ENCODE measurements around the gene STX7. TPM values are rescaled to one million over a fixed set of nuclear protein-coding genes. Genes with fewer than 3 reads are reported as not detected.

The STX7 gene
- total RNA-seq, 1 experiment from 2014 or later, result 27.8 TPM

- no peak for ATAC-seq
- POLR2A ChIA-PET, result no interaction called here
Measured at GRCh38 chr6:132490478-132491204, 22.3 kb downstream of the STX7 start.

More at GRCh38 chr6:132490478-132491204, 22.3 kb downstream of the STX7 start:
- no peak overlapping the region for H2AFZ ChIP-seq (ENCODE audit: low read depth, low read length, poor library complexity, severe bottlenecking)
- RAD21 ChIA-PET (ENCODE audit: low non-redundant PET in 1 of 2, low total read pairs in 2 of 2, uncharacterized antibody in 2 of 2, unreplicated experiment in 2 of 2), result no interaction called here
- H3K36me3 ChIP-seq (ENCODE audit: control insufficient read depth in 1 of 2, insufficient read depth in 2 of 2, low read length in 2 of 2), result no peaks in the 10 kb centered on the region
- H3K9ac ChIP-seq (ENCODE audit: low read length), result no peak overlapping the region
- CTCF ChIA-PET, result no interaction called here
- DNase-seq (ENCODE audit: low read depth, low spot score), result no peak
- peaks cover 23% of the 10 kb centered on the region for H3K79me2 ChIP-seq (ENCODE audit: insufficient read depth, low read length)
- TF ChIP-seq EZH2 (IDR thresholded peaks at IDR 0.05) (no peak), TCF7L2 (IDR thresholded peaks at IDR 0.05; ENCODE audit: borderline replicate concordance, extremely low read depth, insufficient read depth, insufficient read length) (no peak), EGR1 (IDR thresholded peaks at IDR 0.05; ENCODE audit: low read depth) (no peak), SRF (IDR thresholded peaks at IDR 0.05; ENCODE audit: low read depth) (no peak), ZNF274 (IDR thresholded peaks at IDR 0.05; ENCODE audit: low read depth, low read length) (no peak), ATF3 (IDR thresholded peaks at IDR 0.05) (no peak), JUND (IDR thresholded peaks at IDR 0.05) (no peak), ZBTB33 (IDR thresholded peaks at IDR 0.05; ENCODE audit: extremely low read depth, insufficient replicate concordance, low read length) (no peak), RAD21 (IDR thresholded peaks at IDR 0.05; ENCODE audit: low read depth) (no peak), MAX (IDR thresholded peaks at IDR 0.05) (no peak), CTCF (IDR thresholded peaks at IDR 0.05 in 2 of 3, conservative IDR thresholded peaks at IDR 0.05 in 1 of 3; ENCODE audit: borderline replicate concordance in 1 of 3, insufficient read depth in 1 of 3, low read depth in 2 of 3, low read length in 2 of 3) (no peak), SIN3A (IDR thresholded peaks at IDR 0.05; ENCODE audit: low read depth) (no peak), ZFX (IDR thresholded peaks at IDR 0.05) (no peak), ELF1 (IDR thresholded peaks at IDR 0.05; ENCODE audit: borderline replicate concordance, low read depth) (no peak), FOSL1 (IDR thresholded peaks at IDR 0.05; ENCODE audit: low read depth) (no peak), CBX3 (IDR thresholded peaks at IDR 0.05; ENCODE audit: low read depth) (no peak), YY1 (IDR thresholded peaks at IDR 0.05; ENCODE audit: extremely low read depth, insufficient replicate concordance, low read depth, low read length) (no peak), SP1 (IDR thresholded peaks at IDR 0.05; ENCODE audit: low read depth) (no peak), REST (IDR thresholded peaks at IDR 0.05; ENCODE audit: low read depth) (no peak)
- intact Hi-C loops (cut with micrococcal nuclease), result no loop called here
- no TSS peak for BruUV-seq (replicated peaks)
- H3K9me2 ChIP-seq (ENCODE audit: insufficient read depth), result no peaks in the 10 kb centered on the region
- H3K4me1 ChIP-seq (ENCODE audit: control insufficient read depth in 1 of 2, insufficient read depth in 2 of 2, low read length in 2 of 2), result no peaks in the 10 kb centered on the region
- no peak overlapping the region for H3K4me3 ChIP-seq (replicated peaks in 1 of 2; ENCODE audit: low read depth in 1 of 2, low read length in 2 of 2)
- H3K27me3 ChIP-seq (ENCODE audit: insufficient read depth, low read length), result no peaks in the 10 kb centered on the region
- no peaks in the 10 kb centered on the region for H4K20me1 ChIP-seq (ENCODE audit: insufficient read depth)
- no peak overlapping the region for H3K4me2 ChIP-seq (ENCODE audit: low read length)
- H3K27ac ChIP-seq (ENCODE audit: low read depth, low read length), result no peak overlapping the region
- H3K9me3 ChIP-seq (ENCODE audit: control insufficient read depth in 1 of 2, insufficient read depth in 1 of 2, low read depth in 1 of 2, low read length in 2 of 2), result no peaks in the 10 kb centered on the region
